GM21737 (cell line): ENCODE measurements around the gene WSCD1.

ENCODE experiments used
- ATAC-seq: cut with Tn5 transposase; IDR thresholded peaks from one replicate; pipeline ENCODE4 v1.9.1; 2021; ENCODE audit warnings: mild to moderate bottlenecking, moderate library complexity; ENCODE audit not compliant: unreplicated experiment

WSCD1 gene

DNA sequence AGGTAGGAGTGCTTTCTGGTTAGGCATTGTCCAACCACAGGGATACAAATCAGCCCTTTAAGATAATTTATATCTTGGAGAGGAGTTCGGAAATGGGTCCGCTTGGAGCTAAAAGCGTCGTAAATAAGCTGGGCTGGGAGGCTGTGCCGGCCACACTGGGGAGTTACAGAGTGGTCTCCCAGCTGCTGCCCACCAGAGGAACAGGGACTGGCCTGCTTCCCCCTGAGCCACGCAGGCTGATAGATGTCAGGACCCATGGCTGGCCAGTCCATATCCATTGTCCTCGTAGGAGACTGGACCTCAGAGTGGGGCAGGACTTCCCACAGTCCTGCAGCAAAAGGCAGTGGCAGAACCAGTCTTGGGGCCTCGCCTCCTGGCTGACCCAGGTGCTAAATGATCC, 12.6 kb upstream of the WSCD1 start:
- ATAC-seq: no peak

DNA sequence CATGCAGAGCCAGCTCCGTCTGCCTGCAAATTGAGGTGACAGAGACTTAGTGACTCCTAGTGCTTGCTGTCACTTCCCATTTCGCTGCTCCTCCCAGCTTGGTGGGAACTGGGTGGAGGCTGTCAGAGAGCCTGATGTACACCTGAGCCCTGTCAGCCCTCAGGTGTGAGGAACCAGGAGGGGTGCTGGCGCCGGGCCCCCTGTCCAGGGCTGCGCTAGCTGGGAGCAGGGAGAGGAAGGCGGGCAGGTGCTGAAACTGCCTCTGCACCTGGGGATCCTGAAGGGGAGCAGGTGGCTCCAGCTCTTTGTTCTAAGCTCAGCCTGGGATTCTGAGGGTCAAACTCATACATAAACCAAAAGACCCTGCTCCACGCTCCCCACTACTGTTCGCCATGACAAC, 10.8 kb upstream of the WSCD1 start:
- no peak for ATAC-seq

DNA sequence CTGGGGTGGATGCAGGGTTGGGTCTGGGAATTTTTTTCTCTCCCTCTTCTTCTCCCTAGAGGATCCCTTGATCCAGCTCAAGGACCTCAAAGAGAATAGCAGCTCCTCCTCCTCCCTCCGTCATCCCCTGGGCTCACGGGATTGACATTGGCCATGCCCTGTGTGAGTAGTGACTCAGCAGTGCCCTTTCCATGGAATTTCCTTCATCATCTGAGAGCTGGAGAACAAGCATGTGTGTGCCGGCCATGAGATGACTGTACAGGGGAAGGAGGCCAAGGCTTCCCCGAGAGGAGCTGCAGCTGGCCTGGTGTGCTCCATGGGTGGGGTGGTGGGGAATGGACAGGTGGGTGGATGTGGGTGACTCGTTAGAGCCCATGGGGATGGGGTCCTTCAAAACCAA, 8.9 kb upstream of the WSCD1 start:
- no peak for ATAC-seq

DNA sequence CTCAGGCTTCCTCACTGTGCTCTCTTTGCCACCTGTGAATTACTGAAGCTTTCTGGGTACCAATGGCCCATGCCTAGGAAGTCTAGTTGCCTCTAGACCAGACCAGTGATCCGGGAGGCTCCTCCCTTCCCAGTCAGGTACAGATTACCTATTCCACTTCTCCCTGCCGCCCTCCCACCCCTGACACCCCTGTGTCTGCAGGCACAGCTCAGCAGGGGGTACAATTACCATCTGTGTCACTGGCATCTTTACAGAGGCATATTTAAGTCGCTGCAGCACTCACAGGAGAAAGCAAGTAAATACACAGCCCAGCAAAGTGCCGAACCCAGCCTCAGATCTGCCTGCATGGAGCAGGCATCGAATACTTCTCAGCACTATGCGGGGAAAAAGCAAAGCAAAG, 5.3 kb upstream of the WSCD1 start:
- ATAC-seq: no peak

DNA sequence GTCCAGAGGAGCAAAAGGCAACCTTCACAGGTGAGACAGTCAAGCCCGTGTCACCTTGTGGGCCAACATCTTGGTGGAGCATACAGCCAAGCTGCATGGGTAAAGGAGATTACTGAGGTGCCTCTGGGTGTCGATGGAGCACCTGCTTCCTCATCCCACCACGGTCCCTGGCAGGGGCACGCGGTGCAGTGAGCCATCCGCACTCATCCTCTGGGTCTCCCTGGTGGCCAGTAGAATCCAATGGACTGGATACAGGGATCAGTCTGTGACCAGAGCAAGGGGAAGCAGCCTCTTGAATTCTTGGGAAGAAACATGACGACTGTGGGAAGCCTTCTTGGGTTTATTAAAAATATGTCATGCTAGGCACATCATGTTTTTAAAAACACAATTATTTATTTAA, 4.8 kb upstream of the WSCD1 start:
- ATAC-seq: no peak

DNA sequence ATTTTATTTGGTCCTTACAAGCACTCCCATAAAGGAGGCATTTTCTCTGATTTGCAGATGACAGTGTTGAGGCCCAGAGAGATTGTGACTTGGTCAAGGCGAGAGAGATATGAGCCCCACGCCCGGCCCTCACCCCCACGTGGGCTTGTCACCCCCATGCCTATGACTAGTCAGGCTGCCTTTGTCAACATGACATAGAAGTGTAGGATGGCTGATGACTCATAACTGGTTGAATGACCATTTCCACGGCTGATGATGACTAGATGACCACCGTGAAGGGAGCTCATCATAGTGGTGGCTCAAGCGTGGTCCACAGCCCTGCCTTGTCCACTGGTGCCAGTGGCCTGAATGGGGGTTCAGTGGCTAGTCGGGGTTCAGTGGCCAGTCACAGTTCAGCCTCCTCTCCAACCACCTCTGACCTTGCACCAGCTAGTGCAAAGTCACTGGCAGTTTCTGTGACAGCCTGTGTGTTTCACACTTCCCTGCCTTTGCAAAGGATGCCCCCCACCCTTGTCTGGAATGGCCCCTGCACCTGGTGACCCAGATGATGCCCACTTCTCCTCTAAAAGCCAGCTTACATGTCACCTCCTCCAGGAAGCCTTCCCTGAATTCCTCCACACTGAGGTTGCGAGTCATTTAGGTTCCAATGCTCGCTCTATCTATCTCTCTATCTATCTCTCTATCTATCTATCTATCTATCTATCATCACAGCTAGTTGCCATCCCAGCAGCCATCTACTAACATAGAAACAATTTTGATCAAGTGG, 3.8 kb upstream of the WSCD1 start:
- no peak for ATAC-seq

DNA sequence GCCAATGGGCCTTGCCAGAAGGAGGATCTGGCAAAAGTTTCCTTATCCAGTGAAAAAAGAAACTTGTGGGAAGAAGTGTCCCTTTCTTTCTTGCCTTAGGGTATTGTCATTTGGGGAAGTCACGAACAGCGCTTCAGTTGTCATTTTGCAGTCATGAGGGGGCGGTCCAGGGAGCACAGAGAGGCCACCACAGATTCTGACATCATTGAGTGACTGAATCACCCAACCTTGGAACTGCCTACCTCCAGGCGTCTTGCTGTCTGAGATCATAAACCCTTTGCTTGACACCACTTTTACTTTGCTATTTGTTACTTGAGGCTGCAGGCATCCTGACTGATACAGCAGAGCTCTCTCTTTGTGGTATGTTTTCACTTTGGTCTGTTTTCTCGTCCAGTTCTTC, 3.1 kb upstream of the WSCD1 start:
- no peak for ATAC-seq

DNA sequence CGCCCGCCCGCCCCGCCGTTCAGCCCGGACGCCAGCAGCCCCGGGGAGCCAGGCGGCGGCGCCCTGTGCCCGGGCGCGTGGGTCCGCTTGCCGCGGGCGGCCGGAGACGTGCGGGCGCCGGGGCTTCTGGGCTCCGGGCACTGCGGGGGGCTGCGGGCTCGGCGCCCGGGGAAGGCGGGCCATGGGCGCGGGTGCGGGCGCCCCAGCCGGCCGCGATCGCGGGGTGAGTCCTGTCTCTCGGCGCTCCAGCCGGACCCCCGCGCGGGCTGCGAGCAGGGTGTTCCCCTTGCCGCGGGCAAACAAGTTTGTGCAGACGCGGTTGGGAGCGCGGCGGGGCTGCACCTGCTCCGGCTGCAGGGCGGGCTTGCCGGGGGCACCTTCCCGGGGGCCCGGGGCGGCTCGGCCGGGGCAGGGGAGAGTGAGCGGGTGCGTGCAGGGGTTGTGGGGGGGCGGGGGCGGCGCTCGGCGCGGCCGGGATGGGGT, 292 bp downstream of the WSCD1 start:
- ATAC-seq: no peak

DNA sequence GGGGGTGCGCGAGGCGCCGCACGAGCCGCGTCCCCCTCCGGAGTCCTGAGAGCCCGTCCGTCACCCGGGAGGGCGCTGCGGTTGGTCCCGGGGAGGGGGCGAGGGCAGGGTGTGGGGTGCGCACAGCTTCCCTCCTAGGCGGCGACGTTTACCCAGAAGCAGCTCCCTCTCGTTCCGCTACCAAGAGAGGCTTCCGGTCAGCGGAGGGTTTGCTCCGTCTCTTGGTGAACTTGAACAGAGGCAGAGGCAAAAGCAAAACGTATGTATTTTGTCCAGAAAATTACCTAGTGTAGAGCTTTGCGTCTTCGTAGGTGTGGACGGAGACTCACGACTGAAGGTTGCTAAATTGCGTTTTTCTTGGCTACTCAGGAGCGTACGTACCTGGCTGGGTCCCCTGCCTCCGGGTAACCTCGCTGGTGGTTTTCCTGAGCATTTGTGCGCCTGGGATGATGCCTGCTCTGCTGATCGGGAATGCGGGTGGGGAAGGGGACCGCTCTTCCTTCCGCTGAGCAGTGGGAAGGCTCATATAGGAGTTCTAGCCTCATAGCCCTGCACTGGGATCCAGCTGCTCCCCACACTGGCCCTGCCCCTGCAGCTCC, 833 bp downstream of the WSCD1 start:
- ATAC-seq: no peak

DNA sequence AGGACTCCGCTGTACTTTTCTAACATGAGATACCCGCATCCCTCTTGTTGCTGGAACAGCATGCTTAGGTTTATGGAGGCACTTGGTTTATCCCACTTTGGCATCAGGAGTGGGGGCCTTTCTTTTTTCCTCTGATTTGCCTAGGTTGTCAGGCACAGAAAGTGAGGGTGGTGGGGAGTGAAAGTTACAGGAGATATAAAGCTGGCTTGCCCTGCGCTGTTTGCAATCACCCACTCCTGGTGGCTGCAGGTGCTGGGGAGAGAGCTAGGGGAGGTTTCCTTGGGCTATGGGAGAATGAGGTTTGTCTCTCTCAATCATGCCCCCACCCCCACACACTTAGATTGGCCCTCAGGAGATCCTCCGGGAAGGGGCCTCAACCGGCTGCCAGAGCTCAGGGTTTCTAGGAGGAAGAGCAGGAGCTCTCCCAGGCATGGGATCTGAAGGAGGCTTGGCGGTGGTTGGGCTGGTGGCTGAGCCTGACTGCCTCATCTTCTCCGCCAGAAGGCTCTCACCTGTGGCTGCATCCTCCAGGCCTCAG, 1.4 kb downstream of the WSCD1 start:
- no peak for ATAC-seq

DNA sequence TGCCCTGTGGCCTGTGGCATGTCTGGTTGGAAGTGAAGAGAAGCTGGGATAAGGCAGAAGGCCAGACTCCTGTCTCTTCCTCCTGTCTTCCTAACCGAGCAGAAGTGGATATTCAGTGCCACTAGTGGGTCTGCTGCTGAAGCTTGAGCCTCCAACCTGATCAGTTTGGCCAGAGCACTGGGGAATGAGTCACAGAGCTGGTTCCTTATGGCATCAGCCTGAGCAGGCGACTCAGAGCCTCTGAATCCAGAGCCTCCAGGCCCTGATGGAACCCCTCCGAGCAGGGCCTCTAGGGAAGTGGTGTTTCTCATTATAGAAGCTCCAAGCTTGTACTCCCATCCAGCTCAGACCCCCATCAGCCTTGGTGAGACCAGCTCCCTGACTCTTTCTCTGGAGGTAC, 2.0 kb downstream of the WSCD1 start:
- ATAC-seq: no peak

DNA sequence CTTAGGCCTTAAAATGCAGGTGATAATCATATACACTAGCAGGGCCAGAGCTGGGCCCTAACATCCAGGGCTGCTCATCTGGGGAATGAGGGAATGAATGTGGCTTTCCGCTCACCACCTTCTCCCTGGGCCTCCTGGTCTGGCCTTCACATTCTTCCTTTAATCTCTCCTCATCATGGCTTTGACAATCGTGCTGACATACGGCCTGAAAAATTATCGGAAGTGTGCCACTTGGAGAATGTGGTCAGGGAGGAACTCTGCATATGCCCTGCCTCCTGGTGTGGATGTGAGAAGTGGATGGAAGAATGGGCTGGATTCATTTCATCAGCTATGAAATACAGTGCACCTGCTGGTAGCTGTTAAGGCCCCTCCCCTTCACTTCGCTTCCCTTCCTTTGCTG, 2.4 kb downstream of the WSCD1 start:
- ATAC-seq: no peak

DNA sequence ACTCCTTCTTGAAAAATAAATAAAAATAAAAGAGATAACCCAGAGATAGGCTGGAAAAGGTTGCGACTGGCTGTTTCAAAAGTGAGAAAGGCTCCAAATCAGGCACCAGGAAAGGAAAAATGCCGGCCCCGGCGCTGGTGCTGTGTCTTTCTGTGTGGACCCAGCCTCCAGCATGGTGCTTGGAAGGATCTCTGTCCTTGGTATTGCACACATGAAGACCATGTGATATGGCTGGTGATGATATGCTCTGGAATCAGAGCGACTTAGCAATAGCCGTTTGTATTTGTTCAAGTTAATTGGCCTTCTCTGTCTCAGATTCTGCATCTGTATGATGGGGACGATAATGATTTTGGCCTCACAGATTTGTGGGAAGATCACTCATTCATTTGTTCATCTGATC, 3.4 kb downstream of the WSCD1 start:
- no peak for ATAC-seq

DNA sequence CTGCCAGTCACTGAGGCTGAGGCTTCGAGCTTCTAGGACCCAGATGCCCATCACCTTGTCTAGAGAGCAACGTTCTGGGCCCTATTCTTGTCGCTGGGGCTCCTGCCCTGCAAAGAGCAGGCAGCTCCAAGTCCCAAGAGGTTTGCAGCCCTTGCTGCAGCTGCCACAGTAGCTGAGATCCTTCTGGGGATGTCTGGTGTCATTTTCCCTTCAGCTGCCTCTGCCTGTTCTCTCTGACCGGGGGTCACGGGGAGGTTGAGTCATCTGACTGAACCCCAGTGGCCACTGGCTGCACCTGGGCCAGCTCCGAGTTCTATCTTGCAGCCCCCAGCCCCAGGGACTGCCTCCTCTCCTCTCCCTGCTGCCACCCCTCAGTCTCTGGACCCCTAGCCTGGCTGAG, 4.9 kb downstream of the WSCD1 start:
- no peak for ATAC-seq

DNA sequence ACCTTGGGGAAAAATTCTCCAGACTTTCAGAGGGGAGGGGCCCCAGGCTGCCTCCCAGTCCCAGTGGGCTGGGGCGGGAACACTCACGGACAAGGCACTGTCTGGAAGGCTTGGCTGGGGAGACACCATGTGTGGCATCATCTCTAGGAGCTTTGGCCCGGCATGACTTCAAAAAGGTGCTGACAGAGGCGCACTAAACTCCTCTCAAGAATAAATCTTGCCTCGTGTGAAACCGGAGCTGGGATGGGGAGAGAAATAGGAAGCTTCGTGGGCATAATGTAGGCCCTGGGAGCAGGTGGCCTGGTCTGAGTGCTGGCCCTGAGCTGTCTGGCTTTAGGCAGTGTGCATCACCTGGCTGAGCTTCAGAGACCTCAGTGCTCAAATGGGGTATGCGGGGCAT, 5.7 kb downstream of the WSCD1 start:
- no peak for ATAC-seq

DNA sequence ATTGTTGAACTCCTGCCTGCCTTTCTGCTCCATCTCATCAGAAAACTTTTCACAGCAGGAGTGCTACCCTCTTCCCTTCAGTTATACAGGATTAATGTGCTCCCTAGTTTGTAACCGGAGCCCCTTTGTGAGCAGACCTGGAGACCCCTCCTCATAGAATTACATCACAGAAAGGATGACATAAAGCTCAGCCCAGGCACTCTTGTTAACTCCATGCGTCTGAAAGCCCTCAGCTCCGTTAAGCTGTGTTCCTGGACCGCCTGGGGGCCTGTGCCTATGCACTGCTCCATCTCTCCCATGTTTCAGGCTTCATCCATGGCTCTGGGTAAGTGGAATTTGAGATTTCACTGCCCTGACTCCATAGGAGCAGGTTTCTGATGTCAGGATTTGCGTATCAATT, 7.6 kb downstream of the WSCD1 start:
- no peak for ATAC-seq

DNA sequence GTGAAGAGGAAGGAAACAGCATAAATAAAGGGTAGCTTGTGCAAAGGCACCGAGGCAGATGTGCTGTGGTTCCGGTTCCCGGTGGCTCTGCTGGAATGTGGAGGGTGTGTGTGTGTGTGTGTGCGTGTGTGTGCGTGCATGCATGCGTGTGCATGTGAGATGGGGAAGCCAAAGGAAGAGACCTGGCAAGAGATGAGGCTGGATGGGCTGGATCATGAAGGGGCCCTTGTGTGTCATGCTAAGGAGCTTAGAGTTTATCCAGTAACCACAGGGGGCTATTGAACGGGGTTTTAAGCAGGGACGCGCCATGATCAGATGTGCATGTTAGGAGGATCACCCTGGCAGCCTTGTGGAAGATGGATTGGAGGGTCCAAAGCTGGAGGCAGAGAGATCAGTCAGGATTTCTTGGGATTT, 8.3 kb downstream of the WSCD1 start:
- ATAC-seq: no peak

DNA sequence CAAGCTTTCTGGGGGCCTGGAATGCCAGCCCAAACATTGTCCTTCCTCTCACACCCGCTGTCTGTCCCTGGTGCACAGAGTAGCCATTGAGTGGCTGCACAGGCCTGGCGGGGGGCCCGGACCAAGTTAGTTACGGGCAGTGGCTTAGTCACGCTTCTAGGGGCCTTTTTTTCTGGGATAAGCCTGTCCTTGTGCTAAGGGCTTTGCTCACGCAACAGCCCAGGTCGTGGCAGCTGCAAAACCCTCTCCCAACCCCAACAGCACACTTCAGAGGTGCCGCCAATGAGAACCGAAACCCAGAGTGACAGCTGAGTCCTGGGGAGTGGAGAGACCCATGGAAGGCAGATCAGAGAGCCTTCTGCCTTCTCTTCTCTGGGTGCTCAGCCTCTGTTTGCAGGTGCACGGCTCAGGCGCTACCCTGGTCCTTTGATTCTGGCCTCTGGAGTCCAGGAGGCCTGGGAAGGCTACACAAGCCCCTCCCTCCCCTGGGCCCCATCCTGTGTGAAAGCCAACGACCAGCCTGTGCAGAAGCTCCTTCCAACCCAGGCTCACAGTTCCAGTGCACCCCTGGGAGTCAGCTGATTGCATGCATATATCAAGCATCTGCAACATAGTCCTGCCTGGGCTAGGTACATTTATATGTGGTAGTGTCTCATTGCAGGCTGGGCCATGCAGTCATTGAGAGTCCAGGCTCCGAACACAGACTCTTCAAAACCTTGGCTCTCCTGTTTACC, 9.1 kb downstream of the WSCD1 start:
- no peak for ATAC-seq

DNA sequence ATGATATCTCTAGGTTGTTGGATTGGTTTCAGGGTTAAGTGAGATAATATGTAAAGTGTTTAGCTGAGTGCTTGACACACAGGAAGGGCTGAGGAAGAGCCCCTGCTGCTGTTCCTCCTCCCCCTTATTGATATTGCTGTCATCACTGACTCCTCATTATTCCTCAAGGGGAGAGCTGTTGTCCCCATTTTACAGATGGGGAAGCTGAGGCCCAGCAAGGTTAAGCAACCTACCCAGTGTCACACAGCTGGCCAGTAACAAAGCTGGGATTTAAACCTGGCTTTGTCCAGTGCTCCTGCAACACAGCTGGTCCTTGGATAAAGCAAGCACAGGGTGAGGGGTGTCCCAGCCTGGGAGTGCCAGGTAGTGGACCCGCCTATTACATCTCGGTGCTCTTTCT, 9.8 kb downstream of the WSCD1 start:
- ATAC-seq: no peak

DNA sequence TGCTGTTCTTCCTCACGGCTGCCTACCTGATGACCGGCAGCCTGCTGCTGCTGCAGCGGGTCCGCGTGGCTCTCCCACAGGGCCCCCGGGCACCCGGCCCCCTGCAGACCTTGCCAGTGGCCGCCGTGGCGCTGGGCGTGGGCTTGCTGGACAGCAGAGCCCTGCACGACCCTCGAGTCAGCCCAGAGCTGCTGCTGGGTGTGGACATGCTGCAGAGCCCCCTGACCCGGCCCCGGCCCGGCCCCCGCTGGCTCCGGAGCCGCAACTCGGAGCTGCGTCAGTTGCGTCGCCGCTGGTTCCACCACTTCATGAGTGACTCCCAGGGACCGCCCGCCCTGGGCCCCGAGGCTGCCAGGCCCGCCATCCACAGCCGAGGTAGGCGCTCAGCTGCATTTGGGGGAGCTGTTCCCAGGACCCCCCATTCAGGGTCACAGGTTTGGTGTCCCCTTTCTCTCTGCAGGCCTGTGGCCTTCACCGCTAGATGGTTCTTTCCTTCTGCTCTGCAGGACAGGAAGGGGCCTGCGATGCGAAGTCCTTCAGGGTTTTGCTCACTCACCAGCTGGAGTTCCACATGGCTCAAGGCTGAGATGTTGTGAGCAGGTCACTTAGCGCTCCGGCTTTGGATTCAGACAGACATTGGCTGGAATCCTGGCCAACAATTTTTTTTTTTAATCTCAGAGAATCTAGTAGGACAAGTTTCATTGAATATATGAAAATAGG, 10.7 kb downstream of the WSCD1 start:
- ATAC-seq: no peak

DNA sequence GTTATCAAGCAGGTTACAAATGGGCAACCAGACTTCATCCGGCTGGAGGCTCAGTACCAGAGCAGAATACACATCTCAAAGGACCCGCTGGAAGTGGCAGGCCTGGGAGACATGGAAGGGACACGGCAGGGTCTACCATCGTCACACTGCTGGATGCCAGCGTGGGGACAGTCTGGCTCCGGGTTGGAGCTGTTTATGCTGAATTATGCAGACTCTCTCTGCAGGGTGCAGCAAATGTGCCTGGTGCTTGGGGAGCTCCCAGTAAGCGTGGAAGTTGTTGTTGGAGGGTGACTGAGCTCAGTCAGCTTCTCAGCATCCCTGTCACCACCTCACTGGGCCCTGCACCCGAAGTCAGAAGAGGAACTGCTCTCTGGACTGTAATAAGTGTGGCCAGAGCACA, 12.2 kb downstream of the WSCD1 start:
- ATAC-seq: no peak
